A549 (cell line): ENCODE measurements around the gene ZDHHC11B.
"Not testable (repeated sequence)": the region's sequence is repeated elsewhere in the genome, so short reads cannot be mapped to it uniquely, and the experiment has no call there.

ENCODE experiments used
- EHMT2 ChIP-seq: fragments of 200-600 bp; sonication (generic); IDR thresholded peaks from 2 replicates; pipeline ENCODE4 v1.6.1; 2016; ENCODE audit warnings: antibody characterized with exemption, low read depth, mild to moderate bottlenecking, moderate library complexity
- GATA3 ChIP-seq: IDR thresholded peaks from 2 replicates; pipeline ENCODE4 v1.6.1; 2012; ENCODE audit warnings: borderline replicate concordance
- TF ChIP-seq, protein P1 (sequence below): fragments of >200 bp; sonication (Bioruptor Twin); formaldehyde crosslinking; IDR thresholded peaks from 3 replicates; pipeline ENCODE4 v1.5.1; 2016
- TF ChIP-seq, protein P2 (sequence below): IDR thresholded peaks from 2 replicates; pipeline ENCODE4 v1.6.1; 2012; ENCODE audit warnings: low read depth, borderline replicate concordance

DNA sequence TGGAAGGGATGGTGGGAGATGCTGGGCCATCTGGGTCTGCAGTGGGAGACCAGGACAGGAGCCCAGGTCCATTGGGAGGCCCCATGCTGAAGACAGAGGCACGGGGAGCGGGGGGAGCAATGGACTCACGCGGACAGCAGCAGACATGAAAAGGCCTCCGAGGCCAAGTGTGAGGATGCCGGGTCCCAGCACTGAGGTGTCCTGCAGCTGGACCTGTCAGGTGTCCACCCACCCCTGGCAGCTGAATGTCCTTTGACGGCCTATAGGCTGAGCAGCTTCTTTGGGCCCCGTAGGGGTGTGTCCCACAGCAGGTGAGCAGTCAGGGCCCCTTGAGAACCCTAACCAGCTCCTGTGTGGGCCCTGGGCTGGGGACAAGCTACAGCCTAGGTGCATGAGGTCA lies 88.3 kb downstream of the ZDHHC11B start:
- TF ChIP-seq, protein P1, sequence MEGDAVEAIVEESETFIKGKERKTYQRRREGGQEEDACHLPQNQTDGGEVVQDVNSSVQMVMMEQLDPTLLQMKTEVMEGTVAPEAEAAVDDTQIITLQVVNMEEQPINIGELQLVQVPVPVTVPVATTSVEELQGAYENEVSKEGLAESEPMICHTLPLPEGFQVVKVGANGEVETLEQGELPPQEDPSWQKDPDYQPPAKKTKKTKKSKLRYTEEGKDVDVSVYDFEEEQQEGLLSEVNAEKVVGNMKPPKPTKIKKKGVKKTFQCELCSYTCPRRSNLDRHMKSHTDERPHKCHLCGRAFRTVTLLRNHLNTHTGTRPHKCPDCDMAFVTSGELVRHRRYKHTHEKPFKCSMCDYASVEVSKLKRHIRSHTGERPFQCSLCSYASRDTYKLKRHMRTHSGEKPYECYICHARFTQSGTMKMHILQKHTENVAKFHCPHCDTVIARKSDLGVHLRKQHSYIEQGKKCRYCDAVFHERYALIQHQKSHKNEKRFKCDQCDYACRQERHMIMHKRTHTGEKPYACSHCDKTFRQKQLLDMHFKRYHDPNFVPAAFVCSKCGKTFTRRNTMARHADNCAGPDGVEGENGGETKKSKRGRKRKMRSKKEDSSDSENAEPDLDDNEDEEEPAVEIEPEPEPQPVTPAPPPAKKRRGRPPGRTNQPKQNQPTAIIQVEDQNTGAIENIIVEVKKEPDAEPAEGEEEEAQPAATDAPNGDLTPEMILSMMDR: not testable (repeated sequence)
- TF ChIP-seq EHMT2, GATA3: not testable (repeated sequence)
- TF ChIP-seq, protein P2, sequence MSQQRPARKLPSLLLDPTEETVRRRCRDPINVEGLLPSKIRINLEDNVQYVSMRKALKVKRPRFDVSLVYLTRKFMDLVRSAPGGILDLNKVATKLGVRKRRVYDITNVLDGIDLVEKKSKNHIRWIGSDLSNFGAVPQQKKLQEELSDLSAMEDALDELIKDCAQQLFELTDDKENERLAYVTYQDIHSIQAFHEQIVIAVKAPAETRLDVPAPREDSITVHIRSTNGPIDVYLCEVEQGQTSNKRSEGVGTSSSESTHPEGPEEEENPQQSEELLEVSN: not testable (repeated sequence)
